Stomach (tissue), 9 donors: ENCODE data around the gene CADPS. TPM values are rescaled to one million over a fixed set of nuclear protein-coding genes. Genes with fewer than 3 reads are reported as not detected.
A peak's percentile ranks its signal among the peaks of the same experiment; 100 is the strongest.

Experiments
- DNase-seq, 2 donors: peaks; one replicate each; pipeline versions ENCODE4 v3.0.0 to v3.0.0-alpha.2; 2013 to 2019
- H3K27ac ChIP-seq, 5 donors: fragments of 200-600 bp in 4 of 5; sonication (generic) in 4 of 5; one replicate each; pipeline ENCODE4 v1.5.1; 2013 to 2019; ENCODE audit warnings: mild to moderate bottlenecking in 1 of 5, moderate library complexity in 1 of 5
- H3K27me3 ChIP-seq, 3 donors: fragments of 200-600 bp; sonication (generic); one replicate each; pipeline ENCODE4 v1.5.1; 2017 to 2019; ENCODE audit warnings: mixed run types in 1 of 3
- H3K36me3 ChIP-seq, 4 donors: fragments of 200-600 bp; sonication (generic); 1 replicate in 3 of 4; 2 replicates in 1 of 4; pipeline ENCODE4 v1.5.1; 2016 to 2019
- H3K4me1 ChIP-seq, 4 donors: fragments of 200-600 bp; sonication (generic); one replicate each; pipeline ENCODE4 v1.5.1; 2016 to 2019
- H3K4me3 ChIP-seq, 4 donors: fragments of 200-600 bp; sonication (generic) in 3 of 4; one replicate each; pipeline ENCODE4 v1.5.1; 2016 to 2019; ENCODE audit warnings: mild to moderate bottlenecking in 1 of 4
- H3K9me3 ChIP-seq, 4 donors: fragments of 200-600 bp; sonication (generic); one replicate each; pipeline ENCODE4 v1.5.1; 2016 to 2019
- CTCF ChIP-seq, 7 experiments: fragments of 450-650 bp in 4 of 7; fragments of 200-600 bp in 3 of 7; sonication (generic) in 3 of 7; IDR thresholded peaks; one replicate each; pipeline ENCODE4 v1.5.1; 2016 to 2019; ENCODE audit warnings: antibody characterized with exemption in 7 of 7, control low read depth in 2 of 7, mild to moderate bottlenecking in 1 of 7
- EP300 ChIP-seq: sonication (generic); formaldehyde crosslinking; IDR thresholded peaks from one replicate; pipeline ENCODE4 v1.6.1; 2017; ENCODE audit warnings: antibody characterized with exemption
- POLR2A ChIP-seq, 4 donors: fragments of 450-650 bp; IDR thresholded peaks; one replicate each; pipeline ENCODE4 v1.6.1; 2016; ENCODE audit warnings: antibody characterized with exemption in 4 of 4, control low read depth in 2 of 4, mild to moderate bottlenecking in 1 of 4, moderate library complexity in 1 of 4
- POLR2AphosphoS5 ChIP-seq, 3 donors: sonication (generic); formaldehyde crosslinking; IDR thresholded peaks; one replicate each; pipeline ENCODE4 v1.6.1; 2016; ENCODE audit warnings: antibody characterized with exemption in 3 of 3
- WGBS, 5 donors: extraction: QIAGEN DNeasy Blood & Tissue Kit in 3 of 5; methylation state at CpG; one replicate each; pipeline versions ENCODE4 v1.1.5 to v1.1.7; 2013 to 2018; 5-methylcytosine and 5-hydroxymethylcytosine counted together
- intact Hi-C: fragments of 100-400 bp; cut with DNase I; formaldehyde crosslinking; loops from one replicate; pipeline ENCODE4 v1.15.1; 2023; ENCODE audit warnings: low total_unique reads
- polyA plus RNA-seq, 3 donors: library from polyadenylated mRNA; stranded (reverse); fragments of 200-250 nt; gene quantifications; one replicate each; pipeline ENCODE4 v1.2.3, GENCODE V29; 2013
- total RNA-seq, 5 donors: library from RNA; depleted of rRNA; stranded (reverse); fragments of >200 nt; gene quantifications; one replicate each; pipeline versions ENCODE4 v1.1.0 to v1.2.3, GENCODE V29; 2014 to 2016
- donor health status: healthy with polysubstance abuse.
- donor health status: Bipolar disorder and iron deficiency.
- donor health status: healthy.

CADPS gene
- total and polyA plus RNA-seq, 8 donors = 0.58 to 32.2 (median 3.4) TPM

- WGBS, 5 donors = 48 to 61% (median 57%) methylated on average over 2 of the region's 2 CpGs
- no peaks in the 10 kb centered on the region for H3K36me3 ChIP-seq
- no peak for TF ChIP-seq EP300
- no peak for TF ChIP-seq POLR2AphosphoS5 (IDR thresholded peaks at IDR 0.05)
- TF ChIP-seq CTCF (IDR thresholded peaks at IDR 0.05) = no peak
- no peak for TF ChIP-seq POLR2A (IDR thresholded peaks at IDR 0.05)
- intact Hi-C loops = no loop called here
- no peaks in the 10 kb centered on the region for H3K4me1 ChIP-seq
- no peak for DNase-seq
- peaks cover 0 to 6% (median 0%) of the 10 kb centered on the region in 3 donors for H3K27me3 ChIP-seq
- H3K4me3 ChIP-seq = no peak overlapping the region
- H3K27ac ChIP-seq = no peak overlapping the region
- no peaks in the 10 kb centered on the region for H3K9me3 ChIP-seq
Observed at GRCh38 chr3:62638316-62638715, 236.9 kb downstream of the CADPS start.

- no peaks in the 10 kb centered on the region for H3K36me3 ChIP-seq
Observed at GRCh38 chr3:62636235-62636826, 238.9 kb downstream of the CADPS start.

GRCh38 chr3:62632510-62633294 lies 242.5 kb downstream of the CADPS start:
- H3K27me3 ChIP-seq = peaks cover 0 to 6% (median 4%) of the 10 kb centered on the region in 3 donors
- 59 to 64% (median 61%) methylated on average over 11 of the region's 11 CpGs for WGBS, 5 donors
- intact Hi-C loops = no loop called here
- no peaks in the 10 kb centered on the region for H3K9me3 ChIP-seq
- DNase-seq = peak in 1 of 2 donors; percentile 9
- TF ChIP-seq POLR2AphosphoS5 (IDR thresholded peaks at IDR 0.05) (no peak), CTCF (IDR thresholded peaks at IDR 0.05) (no peak), EP300 (no peak), POLR2A (IDR thresholded peaks at IDR 0.05) (no peak)
- H3K27ac ChIP-seq = no peak overlapping the region
- H3K36me3 ChIP-seq = no peaks in the 10 kb centered on the region
- no peak overlapping the region for H3K4me3 ChIP-seq
- no peaks in the 10 kb centered on the region for H3K4me1 ChIP-seq

More at GRCh38 chr3:62636235-62636826, 238.9 kb downstream of the CADPS start:
- Histone ChIP-seq H3K9me3 (no peaks in the 10 kb centered on the region), H3K4me3 (no peak overlapping the region), H3K27me3 (peaks cover 0 to 6% (median 0%) of the 10 kb centered on the region in 3 donors), H3K4me1 (no peaks in the 10 kb centered on the region), H3K27ac (no peak overlapping the region)
- no peak for TF ChIP-seq POLR2AphosphoS5 (IDR thresholded peaks at IDR 0.05)
- no peak for TF ChIP-seq EP300
- TF ChIP-seq POLR2A (IDR thresholded peaks at IDR 0.05) = no peak
- TF ChIP-seq CTCF (IDR thresholded peaks at IDR 0.05) = no peak
- 29 to 55% (median 40%) methylated on average over 4 of the region's 4 CpGs for WGBS, 5 donors
- DNase-seq = no peak
- intact Hi-C loops = no loop called here

GRCh38 chr3:62631488-62631887 lies 243.7 kb downstream of the CADPS start:
- no peaks in the 10 kb centered on the region for H3K36me3 ChIP-seq
- 58 to 72% (median 66%) methylated on average over 2 of the region's 2 CpGs for WGBS, 5 donors
- TF ChIP-seq CTCF (IDR thresholded peaks at IDR 0.05) = no peak
- no peak for TF ChIP-seq POLR2AphosphoS5 (IDR thresholded peaks at IDR 0.05)
- TF ChIP-seq POLR2A (IDR thresholded peaks at IDR 0.05) = no peak
- no peak for TF ChIP-seq EP300
- no peak overlapping the region for H3K27ac ChIP-seq
- no peaks in the 10 kb centered on the region for H3K9me3 ChIP-seq
- H3K4me3 ChIP-seq = no peak overlapping the region
- peaks cover 0 to 4% (median 4%) of the 10 kb centered on the region in 3 donors for H3K27me3 ChIP-seq
- intact Hi-C loops = no loop called here
- DNase-seq = peak in 1 of 2 donors; percentile 22
- no peaks in the 10 kb centered on the region for H3K4me1 ChIP-seq
